Upper lobe of left lung (tissue), 6 donors: ENCODE results near the gene PLXNA2. TPM values are rescaled to one million over a fixed set of nuclear protein-coding genes. Genes with fewer than 3 reads are reported as not detected.
A peak's percentile ranks its signal among the peaks of the same experiment; 100 is the strongest.

Source experiments
- ATAC-seq, 2 donors: fragments of 200-7000 bp; cut with Tn5 transposase; one replicate each; pipeline ENCODE4 v1.9.1; 2022; ENCODE audit warnings: mild to moderate bottlenecking in 2 of 2, moderate library complexity in 2 of 2; ENCODE audit not compliant: low FRiP score in 2 of 2
- DNase-seq, 2 donors: peaks; one replicate each; pipeline ENCODE4 v3.0.0-alpha.2; 2019 to 2020
- H3K27ac ChIP-seq, 4 donors: fragments of 200-600 bp; sonication (generic); one replicate each; pipeline ENCODE4 v1.5.1; 2016 to 2019
- H3K27me3 ChIP-seq, 4 donors: fragments of 200-600 bp; sonication (generic); one replicate each; pipeline ENCODE4 v1.5.1; 2017 to 2019
- H3K36me3 ChIP-seq, 4 donors: fragments of 200-600 bp; sonication (generic); one replicate each; pipeline ENCODE4 v1.5.1; 2016 to 2019
- H3K4me1 ChIP-seq, 4 donors: fragments of 200-600 bp; sonication (generic); one replicate each; pipeline ENCODE4 v1.5.1; 2018 to 2019
- H3K4me3 ChIP-seq, 4 donors: fragments of 200-600 bp; sonication (generic); one replicate each; pipeline ENCODE4 v1.5.1; 2017 to 2019; ENCODE audit warnings: mild to moderate bottlenecking in 2 of 4, moderate library complexity in 1 of 4
- H3K9me3 ChIP-seq, 4 donors: fragments of 200-600 bp; sonication (generic); one replicate each; pipeline ENCODE4 v1.5.1; 2018 to 2019
- EP300 ChIP-seq, 4 donors: sonication (generic); formaldehyde crosslinking; IDR thresholded peaks; one replicate each; pipeline ENCODE4 v1.5.1; 2017; ENCODE audit warnings: antibody characterized with exemption in 4 of 4, control low read depth in 2 of 4
- POLR2A ChIP-seq, 4 donors: fragments of 450-650 bp; IDR thresholded peaks; one replicate each; pipeline ENCODE4 v1.5.1; 2016 to 2017; ENCODE audit warnings: antibody characterized with exemption in 4 of 4, mild to moderate bottlenecking in 2 of 4
- POLR2AphosphoS5 ChIP-seq, 2 donors: sonication (generic); formaldehyde crosslinking; IDR thresholded peaks; one replicate each; pipeline ENCODE4 v1.5.1; 2017; ENCODE audit warnings: antibody characterized with exemption in 2 of 2
- WGBS, 2 donors: methylation state at CpG; one replicate each; pipeline ENCODE4 v1.1.5; 2017 to 2018; 5-methylcytosine and 5-hydroxymethylcytosine counted together
- total RNA-seq, 6 donors: library from RNA; depleted of rRNA in 4 of 6; stranded (reverse); fragments of >200 nt in 4 of 6; gene quantifications; one replicate each; pipeline versions ENCODE4 v1.1.0 to v1.2.1, GENCODE V29; 2016 to 2021
- TF ChIP-seq, protein P1 (sequence below), 6 experiments: fragments of 450-650 bp in 4 of 6; fragments of 200-600 bp in 2 of 6; sonication (generic) in 2 of 6; IDR thresholded peaks; one replicate each; pipeline ENCODE4 v1.5.1; 2016 to 2019; ENCODE audit warnings: antibody characterized with exemption in 6 of 6
- donor health status: DM: no; HTN: no; CAD: no; lungs with moderate emphysema.
- donor health status: DM: no; HTN: yes; CAD: no; lungs with severe emphysema.

PLXNA2 gene
- total RNA-seq, 6 donors from 2014 or later, result 77.5 to 150 (median 101) TPM

GRCh38 chr1:208025031-208025430, 219.2 kb downstream of the PLXNA2 start:
- H3K4me1 ChIP-seq, result peaks cover 0 to 9% (median 7%) of the 10 kb centered on the region in 4 donors
- no peak overlapping the region for H3K4me3 ChIP-seq
- ATAC-seq, result no peak
- peaks cover 3 to 49% (median 32%) of the 10 kb centered on the region in 4 donors for H3K36me3 ChIP-seq
- no peaks in the 10 kb centered on the region for H3K27me3 ChIP-seq
- DNase-seq, result no peak
- whole genome bisulfite sequencing, 2 donors, result 76 to 78% methylated on average over 7 of the region's 7 CpGs
- H3K27ac ChIP-seq, result no peak overlapping the region
- no peak for TF ChIP-seq POLR2A (IDR thresholded peaks at IDR 0.05)
- TF ChIP-seq, protein P1, sequence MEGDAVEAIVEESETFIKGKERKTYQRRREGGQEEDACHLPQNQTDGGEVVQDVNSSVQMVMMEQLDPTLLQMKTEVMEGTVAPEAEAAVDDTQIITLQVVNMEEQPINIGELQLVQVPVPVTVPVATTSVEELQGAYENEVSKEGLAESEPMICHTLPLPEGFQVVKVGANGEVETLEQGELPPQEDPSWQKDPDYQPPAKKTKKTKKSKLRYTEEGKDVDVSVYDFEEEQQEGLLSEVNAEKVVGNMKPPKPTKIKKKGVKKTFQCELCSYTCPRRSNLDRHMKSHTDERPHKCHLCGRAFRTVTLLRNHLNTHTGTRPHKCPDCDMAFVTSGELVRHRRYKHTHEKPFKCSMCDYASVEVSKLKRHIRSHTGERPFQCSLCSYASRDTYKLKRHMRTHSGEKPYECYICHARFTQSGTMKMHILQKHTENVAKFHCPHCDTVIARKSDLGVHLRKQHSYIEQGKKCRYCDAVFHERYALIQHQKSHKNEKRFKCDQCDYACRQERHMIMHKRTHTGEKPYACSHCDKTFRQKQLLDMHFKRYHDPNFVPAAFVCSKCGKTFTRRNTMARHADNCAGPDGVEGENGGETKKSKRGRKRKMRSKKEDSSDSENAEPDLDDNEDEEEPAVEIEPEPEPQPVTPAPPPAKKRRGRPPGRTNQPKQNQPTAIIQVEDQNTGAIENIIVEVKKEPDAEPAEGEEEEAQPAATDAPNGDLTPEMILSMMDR (IDR thresholded peaks at IDR 0.05), result no peak
- TF ChIP-seq EP300 (IDR thresholded peaks at IDR 0.05), result no peak
- TF ChIP-seq POLR2AphosphoS5 (IDR thresholded peaks at IDR 0.05), result no peak
- H3K9me3 ChIP-seq, result no peaks in the 10 kb centered on the region

DNA sequence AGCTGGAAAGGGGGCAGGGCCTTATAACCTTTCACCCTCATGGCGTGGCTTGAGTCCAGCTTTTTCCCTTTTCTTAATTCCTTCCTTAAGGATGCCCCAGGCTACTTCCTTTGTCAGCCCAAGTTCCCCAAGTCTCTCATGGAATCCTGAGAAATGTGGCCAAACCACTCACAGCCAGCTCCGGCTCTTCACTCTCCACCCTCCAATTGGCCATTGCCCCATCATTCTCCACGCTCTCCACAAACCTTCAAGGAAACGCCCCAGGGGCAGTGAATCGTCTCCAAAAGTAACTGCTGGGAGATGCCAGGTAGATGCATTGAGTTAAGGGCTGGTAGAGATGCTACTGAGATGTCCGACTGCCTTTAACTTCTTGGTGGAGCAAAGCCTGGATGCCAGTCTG, 219.8 kb downstream of the PLXNA2 start:
- WGBS, 2 donors, result 66 to 67% methylated on average over 6 of the region's 6 CpGs
- Histone ChIP-seq H3K4me1 (peaks cover 0 to 6% (median 3%) of the 10 kb centered on the region in 4 donors), H3K27me3 (no peaks in the 10 kb centered on the region), H3K36me3 (peaks cover 3 to 44% (median 28%) of the 10 kb centered on the region in 4 donors), H3K9me3 (no peaks in the 10 kb centered on the region), H3K27ac (no peak overlapping the region), H3K4me3 (no peak overlapping the region)
- TF ChIP-seq POLR2A (IDR thresholded peaks at IDR 0.05) (no peak), POLR2AphosphoS5 (IDR thresholded peaks at IDR 0.05) (no peak), EP300 (IDR thresholded peaks at IDR 0.05) (no peak)
- TF ChIP-seq, protein P1 (IDR thresholded peaks at IDR 0.05), result no peak
- no peak for DNase-seq
- no peak for ATAC-seq

GRCh38 chr1:208019257-208019656, 224.9 kb downstream of the PLXNA2 start:
- Histone ChIP-seq H3K4me1 (no peaks in the 10 kb centered on the region), H3K36me3 (no peaks in the 10 kb centered on the region), H3K27ac (no peak overlapping the region), H3K27me3 (no peaks in the 10 kb centered on the region), H3K4me3 (no peak overlapping the region), H3K9me3 (no peaks in the 10 kb centered on the region)
- DNase-seq (peak in 1 of 2 donors; percentile 13), ATAC-seq (no peak)
- TF ChIP-seq EP300 (IDR thresholded peaks at IDR 0.05) (no peak), POLR2A (IDR thresholded peaks at IDR 0.05) (no peak), POLR2AphosphoS5 (IDR thresholded peaks at IDR 0.05) (no peak)
- TF ChIP-seq, protein P1 (IDR thresholded peaks at IDR 0.05), result no peak
- WGBS, 2 donors, result 81 to 83% methylated on average over 2 of the region's 2 CpGs

GRCh38 chr1:208015255-208015654, 228.9 kb downstream of the PLXNA2 start:
- Histone ChIP-seq H3K27ac (no peak overlapping the region), H3K4me3 (no peak overlapping the region), H3K9me3 (no peaks in the 10 kb centered on the region), H3K4me1 (no peaks in the 10 kb centered on the region), H3K27me3 (no peaks in the 10 kb centered on the region), H3K36me3 (no peaks in the 10 kb centered on the region)
- ATAC-seq (peak in 1 of 2 donors; percentile 15), DNase-seq (peak in 1 of 2 donors; percentile 0)
- WGBS, 2 donors, result 70 to 78% methylated on average over 5 to 6 of the region's 6 CpGs
- TF ChIP-seq POLR2AphosphoS5 (IDR thresholded peaks at IDR 0.05) (no peak), EP300 (IDR thresholded peaks at IDR 0.05) (no peak), POLR2A (IDR thresholded peaks at IDR 0.05) (no peak)
- TF ChIP-seq, protein P1 (IDR thresholded peaks at IDR 0.05), result no peak

GRCh38 chr1:208013210-208013609, 231.0 kb downstream of the PLXNA2 start:
- Histone ChIP-seq H3K27ac (no peak overlapping the region), H3K27me3 (no peaks in the 10 kb centered on the region), H3K4me3 (no peak overlapping the region), H3K4me1 (no peaks in the 10 kb centered on the region), H3K36me3 (no peaks in the 10 kb centered on the region), H3K9me3 (no peaks in the 10 kb centered on the region)
- no peak for TF ChIP-seq POLR2AphosphoS5 (IDR thresholded peaks at IDR 0.05)
- 85% methylated on average over 2 of the region's 2 CpGs for WGBS, 2 donors
- no peak for DNase-seq
- ATAC-seq, result no peak
